LNCaP clone FGC (cell line): ENCODE results near the gene MAP1A.

Experiments used
- DNase-seq: peaks from one replicate; pipeline ENCODE4 v3.0.0-alpha.2; 2011; ENCODE audit warnings: low read depth
- H3K4me3 ChIP-seq: 2 replicates; pipeline ENCODE4 v1.5.1; 2011; ENCODE audit warnings: mild to moderate bottlenecking, low read depth, low read length, control low read depth
- TF ChIP-seq, protein P1 (sequence below): IDR thresholded peaks from 2 replicates; pipeline ENCODE4 v1.5.1; 2012; ENCODE audit warnings: mild to moderate bottlenecking; ENCODE audit not compliant: control insufficient read depth, insufficient read depth; ENCODE audit errors: extremely low read depth

The MAP1A gene

GRCh38 chr15:43498990-43499389 lies 18.4 kb upstream of the MAP1A start:
- TF ChIP-seq, protein P1, sequence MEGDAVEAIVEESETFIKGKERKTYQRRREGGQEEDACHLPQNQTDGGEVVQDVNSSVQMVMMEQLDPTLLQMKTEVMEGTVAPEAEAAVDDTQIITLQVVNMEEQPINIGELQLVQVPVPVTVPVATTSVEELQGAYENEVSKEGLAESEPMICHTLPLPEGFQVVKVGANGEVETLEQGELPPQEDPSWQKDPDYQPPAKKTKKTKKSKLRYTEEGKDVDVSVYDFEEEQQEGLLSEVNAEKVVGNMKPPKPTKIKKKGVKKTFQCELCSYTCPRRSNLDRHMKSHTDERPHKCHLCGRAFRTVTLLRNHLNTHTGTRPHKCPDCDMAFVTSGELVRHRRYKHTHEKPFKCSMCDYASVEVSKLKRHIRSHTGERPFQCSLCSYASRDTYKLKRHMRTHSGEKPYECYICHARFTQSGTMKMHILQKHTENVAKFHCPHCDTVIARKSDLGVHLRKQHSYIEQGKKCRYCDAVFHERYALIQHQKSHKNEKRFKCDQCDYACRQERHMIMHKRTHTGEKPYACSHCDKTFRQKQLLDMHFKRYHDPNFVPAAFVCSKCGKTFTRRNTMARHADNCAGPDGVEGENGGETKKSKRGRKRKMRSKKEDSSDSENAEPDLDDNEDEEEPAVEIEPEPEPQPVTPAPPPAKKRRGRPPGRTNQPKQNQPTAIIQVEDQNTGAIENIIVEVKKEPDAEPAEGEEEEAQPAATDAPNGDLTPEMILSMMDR, result no peak

DNA sequence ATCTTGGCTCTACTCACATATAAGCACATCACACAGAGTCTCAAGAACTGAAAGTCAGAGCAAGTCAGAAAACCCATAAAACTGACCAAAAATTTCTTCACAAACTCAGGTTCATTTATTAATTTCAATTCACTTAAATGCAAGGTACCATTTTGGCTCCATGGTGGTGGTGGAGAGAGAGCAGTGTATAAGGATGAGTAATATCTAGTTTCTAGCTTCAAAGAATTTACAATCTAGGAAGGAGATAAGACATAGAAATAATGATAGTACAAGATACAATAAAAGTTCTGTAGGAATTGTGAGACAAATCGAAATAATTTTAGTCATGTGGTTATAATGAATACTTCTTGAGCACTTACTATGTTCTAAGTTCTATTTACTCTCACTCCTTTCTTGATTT lies 17.8 kb upstream of the MAP1A start:
- TF ChIP-seq, protein P1, result no peak
- no peak overlapping the region for H3K4me3 ChIP-seq
- DNase-seq, result no peak

More at GRCh38 chr15:43498990-43499389, 18.4 kb upstream of the MAP1A start:
- H3K4me3 ChIP-seq, result no peak overlapping the region
- no peak for DNase-seq

DNA sequence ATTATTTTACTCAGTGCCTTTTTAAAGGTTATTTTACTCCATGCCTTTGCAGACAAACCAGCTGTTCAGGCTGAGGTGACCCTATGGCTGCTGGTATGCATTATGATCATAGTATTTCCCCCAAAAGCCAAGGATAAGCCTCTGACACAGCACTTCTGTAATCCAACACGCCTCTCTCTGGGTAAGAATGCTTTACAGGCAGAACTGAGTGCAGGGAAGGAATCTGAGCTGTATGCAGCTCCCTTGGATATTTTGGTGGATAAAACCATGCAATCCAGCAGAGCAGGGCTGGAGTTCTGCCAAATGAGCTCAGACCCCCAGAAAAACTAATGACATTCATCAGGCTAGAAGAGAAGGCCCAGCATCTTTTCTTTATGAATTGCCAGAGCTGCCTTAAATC lies 11.7 kb upstream of the MAP1A start:
- DNase-seq, result no peak
- H3K4me3 ChIP-seq, result no peak overlapping the region
- TF ChIP-seq, protein P1, result no peak

DNA sequence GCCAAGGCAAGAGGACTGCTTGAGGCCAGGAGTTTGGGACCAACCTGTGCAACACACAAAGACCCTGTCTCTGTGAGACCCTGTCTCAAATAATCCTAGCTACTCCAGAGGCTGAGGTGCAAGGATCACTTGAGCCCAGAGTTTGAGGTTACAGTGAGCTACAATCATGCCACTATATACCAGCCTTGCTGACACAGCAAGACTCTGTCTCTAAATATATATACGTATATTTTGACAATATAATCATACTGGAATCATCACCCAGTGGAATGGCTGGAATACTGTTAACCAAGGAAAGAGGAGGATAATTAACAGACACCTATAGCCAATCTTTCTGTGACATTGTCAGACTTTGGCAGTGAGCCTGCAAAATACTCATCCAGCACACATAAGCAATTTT lies 9.0 kb upstream of the MAP1A start:
- no peak for DNase-seq
- no peak overlapping the region for H3K4me3 ChIP-seq
- TF ChIP-seq, protein P1, result no peak

GRCh38 chr15:43508991-43509659 lies 8.3 kb upstream of the MAP1A start:
- TF ChIP-seq, protein P1, result no peak
- no peak for DNase-seq
- no peak overlapping the region for H3K4me3 ChIP-seq

GRCh38 chr15:43509660-43510199 lies 7.7 kb upstream of the MAP1A start:
- H3K4me3 ChIP-seq, result peak overlapping the region; percentile 71
- TF ChIP-seq, protein P1, result no peak
- no peak for DNase-seq
